ENCODE results near the gene MTHFR. TPM values are rescaled to one million over a fixed set of nuclear protein-coding genes. Genes with fewer than 3 reads are reported as not detected.

Gene MTHFR
- polyA plus RNA-seq, 1 donor from 2014 or later, result 21.2 TPM

DNA sequence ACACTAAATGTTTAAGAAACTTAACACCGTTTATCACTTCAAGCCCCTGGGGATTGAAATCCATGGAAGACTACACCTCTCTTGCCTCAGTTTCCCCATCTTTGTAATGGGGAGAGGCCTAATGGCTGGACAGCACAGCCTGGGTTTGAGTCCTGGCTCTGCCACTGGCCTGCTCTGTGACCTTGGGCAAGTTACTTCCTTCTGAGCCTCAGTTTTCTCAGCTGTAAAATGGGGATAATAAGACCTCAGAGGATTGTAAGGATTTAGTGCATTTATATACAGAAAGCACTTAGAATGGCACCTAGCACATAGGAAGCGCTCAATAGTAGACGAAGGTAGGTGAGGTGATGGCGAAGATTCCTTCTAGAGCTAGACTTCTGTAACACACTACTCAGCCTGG, 64.3 kb downstream of the MTHFR start:
- no peaks in the 10 kb centered on the region for H3K9me3 ChIP-seq (ENCODE audit: low read length)
- no peak overlapping the region for H3K4me2 ChIP-seq (ENCODE audit: low read length)
- H3F3A ChIP-seq (ENCODE audit: insufficient read depth, low read length, poor library complexity, severe bottlenecking), result no peaks in the 10 kb centered on the region
- no peaks in the 10 kb centered on the region for H3K9me2 ChIP-seq (ENCODE audit: insufficient read depth, low read length)
- H3K4me3 ChIP-seq (ENCODE audit: low read length), result no peak overlapping the region
- H3K9ac ChIP-seq (ENCODE audit: low read length), result no peak overlapping the region
- no peaks in the 10 kb centered on the region for H3K36me3 ChIP-seq (ENCODE audit: insufficient read depth, low read length)
- no peaks in the 10 kb centered on the region for H4K20me1 ChIP-seq (ENCODE audit: insufficient read depth)
- no peaks in the 10 kb centered on the region for H3K27me3 ChIP-seq (ENCODE audit: insufficient read depth, low read depth, low read length)
- TF ChIP-seq, protein P1, sequence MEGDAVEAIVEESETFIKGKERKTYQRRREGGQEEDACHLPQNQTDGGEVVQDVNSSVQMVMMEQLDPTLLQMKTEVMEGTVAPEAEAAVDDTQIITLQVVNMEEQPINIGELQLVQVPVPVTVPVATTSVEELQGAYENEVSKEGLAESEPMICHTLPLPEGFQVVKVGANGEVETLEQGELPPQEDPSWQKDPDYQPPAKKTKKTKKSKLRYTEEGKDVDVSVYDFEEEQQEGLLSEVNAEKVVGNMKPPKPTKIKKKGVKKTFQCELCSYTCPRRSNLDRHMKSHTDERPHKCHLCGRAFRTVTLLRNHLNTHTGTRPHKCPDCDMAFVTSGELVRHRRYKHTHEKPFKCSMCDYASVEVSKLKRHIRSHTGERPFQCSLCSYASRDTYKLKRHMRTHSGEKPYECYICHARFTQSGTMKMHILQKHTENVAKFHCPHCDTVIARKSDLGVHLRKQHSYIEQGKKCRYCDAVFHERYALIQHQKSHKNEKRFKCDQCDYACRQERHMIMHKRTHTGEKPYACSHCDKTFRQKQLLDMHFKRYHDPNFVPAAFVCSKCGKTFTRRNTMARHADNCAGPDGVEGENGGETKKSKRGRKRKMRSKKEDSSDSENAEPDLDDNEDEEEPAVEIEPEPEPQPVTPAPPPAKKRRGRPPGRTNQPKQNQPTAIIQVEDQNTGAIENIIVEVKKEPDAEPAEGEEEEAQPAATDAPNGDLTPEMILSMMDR (IDR thresholded peaks at IDR 0.05; ENCODE audit: poor library complexity, severe bottlenecking), result no peak
- TF ChIP-seq POLR2AphosphoS5 (IDR thresholded peaks at IDR 0.05) (no peak), TAF1 (IDR thresholded peaks at IDR 0.05; ENCODE audit: low read depth) (no peak)
- H2AFZ ChIP-seq (ENCODE audit: low read depth, low read length), result no peak overlapping the region
- no peak overlapping the region for H3K27ac ChIP-seq (ENCODE audit: low read length)
- no peaks in the 10 kb centered on the region for H3K79me2 ChIP-seq (replicated peaks; ENCODE audit: insufficient read depth, low read length)

DNA sequence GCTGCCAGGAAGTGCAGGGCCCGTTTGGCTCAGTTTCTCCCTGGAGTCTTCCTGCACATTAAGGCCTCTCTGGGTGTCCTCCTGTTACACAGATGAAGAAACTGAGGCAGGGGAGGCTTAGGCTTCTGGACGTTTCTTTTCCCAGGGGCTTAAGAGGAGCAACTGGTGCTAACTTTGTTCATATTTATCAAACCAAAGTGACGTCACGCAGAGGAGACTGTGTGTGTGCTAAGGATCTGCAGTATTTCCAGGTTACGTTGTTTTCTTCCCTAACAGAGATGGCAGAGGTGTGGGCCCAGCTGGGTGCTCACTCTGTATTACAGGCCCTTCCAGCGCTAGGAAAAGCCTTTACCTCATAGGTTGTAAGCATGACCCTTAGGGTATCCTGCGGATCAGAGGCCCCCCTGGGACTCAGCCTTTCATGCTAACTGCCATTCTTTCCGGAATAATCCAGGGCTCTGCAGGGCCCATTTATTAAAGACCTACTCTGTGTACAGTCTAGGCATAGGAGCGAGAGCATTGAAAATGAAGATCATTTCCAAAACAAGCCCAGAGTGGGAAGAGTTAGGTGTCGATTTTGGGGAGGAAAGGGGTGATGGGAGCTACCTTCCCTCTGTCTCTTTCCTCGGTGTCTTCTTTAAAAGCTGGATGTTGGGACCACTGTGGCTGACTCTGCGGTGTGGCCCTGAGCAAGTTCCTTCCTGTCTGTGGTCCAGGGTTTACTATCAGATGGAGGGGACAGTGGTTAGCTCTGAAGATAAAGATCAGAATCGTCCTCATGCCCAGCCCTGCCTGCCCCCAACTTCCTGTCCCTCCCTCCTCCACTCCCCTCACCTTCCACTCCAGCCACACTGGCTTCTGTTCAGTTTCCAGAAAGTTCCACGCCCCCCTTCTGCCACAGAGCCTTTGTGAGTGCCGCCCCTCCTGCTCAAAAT, 65.2 kb downstream of the MTHFR start:
- no peaks in the 10 kb centered on the region for H3K36me3 ChIP-seq (ENCODE audit: insufficient read depth, low read length)
- no peak overlapping the region for H3K4me2 ChIP-seq (ENCODE audit: low read length)
- no peaks in the 10 kb centered on the region for H3K79me2 ChIP-seq (replicated peaks; ENCODE audit: insufficient read depth, low read length)
- no peaks in the 10 kb centered on the region for H3K27me3 ChIP-seq (ENCODE audit: insufficient read depth, low read depth, low read length)
- H2AFZ ChIP-seq (ENCODE audit: low read depth, low read length), result no peak overlapping the region
- H3K9me3 ChIP-seq (ENCODE audit: low read length), result no peaks in the 10 kb centered on the region
- no peak overlapping the region for H3K27ac ChIP-seq (ENCODE audit: low read length)
- H3K9me2 ChIP-seq (ENCODE audit: insufficient read depth, low read length), result no peaks in the 10 kb centered on the region
- no peak overlapping the region for H3K9ac ChIP-seq (ENCODE audit: low read length)
- no peaks in the 10 kb centered on the region for H4K20me1 ChIP-seq (ENCODE audit: insufficient read depth)
- TF ChIP-seq RAD21 (conservative IDR thresholded peaks at IDR 0.05) (no peak), SMC3 (conservative IDR thresholded peaks at IDR 0.05; ENCODE audit: poor library complexity) (no peak), MXI1 (conservative IDR thresholded peaks at IDR 0.05; ENCODE audit: poor library complexity, severe bottlenecking) (no peak), EZH2 (IDR thresholded peaks at IDR 0.05; ENCODE audit: borderline replicate concordance, insufficient read depth, low read length, poor library complexity, severe bottlenecking) (no peak), TAF1 (IDR thresholded peaks at IDR 0.05; ENCODE audit: low read depth) (no peak), POLR2AphosphoS5 (IDR thresholded peaks at IDR 0.05) (no peak), EP300 (conservative IDR thresholded peaks at IDR 0.05; ENCODE audit: poor library complexity, severe bottlenecking) (no peak)
- TF ChIP-seq, protein P2, sequence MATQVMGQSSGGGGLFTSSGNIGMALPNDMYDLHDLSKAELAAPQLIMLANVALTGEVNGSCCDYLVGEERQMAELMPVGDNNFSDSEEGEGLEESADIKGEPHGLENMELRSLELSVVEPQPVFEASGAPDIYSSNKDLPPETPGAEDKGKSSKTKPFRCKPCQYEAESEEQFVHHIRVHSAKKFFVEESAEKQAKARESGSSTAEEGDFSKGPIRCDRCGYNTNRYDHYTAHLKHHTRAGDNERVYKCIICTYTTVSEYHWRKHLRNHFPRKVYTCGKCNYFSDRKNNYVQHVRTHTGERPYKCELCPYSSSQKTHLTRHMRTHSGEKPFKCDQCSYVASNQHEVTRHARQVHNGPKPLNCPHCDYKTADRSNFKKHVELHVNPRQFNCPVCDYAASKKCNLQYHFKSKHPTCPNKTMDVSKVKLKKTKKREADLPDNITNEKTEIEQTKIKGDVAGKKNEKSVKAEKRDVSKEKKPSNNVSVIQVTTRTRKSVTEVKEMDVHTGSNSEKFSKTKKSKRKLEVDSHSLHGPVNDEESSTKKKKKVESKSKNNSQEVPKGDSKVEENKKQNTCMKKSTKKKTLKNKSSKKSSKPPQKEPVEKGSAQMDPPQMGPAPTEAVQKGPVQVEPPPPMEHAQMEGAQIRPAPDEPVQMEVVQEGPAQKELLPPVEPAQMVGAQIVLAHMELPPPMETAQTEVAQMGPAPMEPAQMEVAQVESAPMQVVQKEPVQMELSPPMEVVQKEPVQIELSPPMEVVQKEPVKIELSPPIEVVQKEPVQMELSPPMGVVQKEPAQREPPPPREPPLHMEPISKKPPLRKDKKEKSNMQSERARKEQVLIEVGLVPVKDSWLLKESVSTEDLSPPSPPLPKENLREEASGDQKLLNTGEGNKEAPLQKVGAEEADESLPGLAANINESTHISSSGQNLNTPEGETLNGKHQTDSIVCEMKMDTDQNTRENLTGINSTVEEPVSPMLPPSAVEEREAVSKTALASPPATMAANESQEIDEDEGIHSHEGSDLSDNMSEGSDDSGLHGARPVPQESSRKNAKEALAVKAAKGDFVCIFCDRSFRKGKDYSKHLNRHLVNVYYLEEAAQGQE (IDR thresholded peaks at IDR 0.05; ENCODE audit: borderline replicate concordance), result no peak
- TF ChIP-seq, protein P1 (IDR thresholded peaks at IDR 0.05; ENCODE audit: poor library complexity, severe bottlenecking), result no peak
- no peak overlapping the region for H3K4me3 ChIP-seq (ENCODE audit: low read length)
- H3F3A ChIP-seq (ENCODE audit: insufficient read depth, low read length, poor library complexity, severe bottlenecking), result no peaks in the 10 kb centered on the region

All from neural cell (in vitro differentiated cells).